ENCODE data around the gene VAC14.
"Not testable (repeated sequence)": the region's sequence is repeated elsewhere in the genome, so short reads cannot be mapped to it uniquely, and the experiment has no call there.

Gene VAC14

GRCh38 chr16:70800781-70801480 lies at the start of gene VAC14:
Gene VAC14, minus strand, starts transcription at chr16:70801158. Its CDS starts 258 bp downstream, at chr16:70800900.
- peak; percentile 83 for DNase-seq

- not testable (repeated sequence) for DNase-seq
Observed at GRCh38 chr16:70823498-70824118, 22.6 kb upstream of the VAC14 start.

GRCh38 chr16:70822734-70823133 lies 21.8 kb upstream of the VAC14 start:
- not testable (repeated sequence) for DNase-seq

- not testable (repeated sequence) for DNase-seq
Observed at GRCh38 chr16:70818088-70818487, 17.1 kb upstream of the VAC14 start.

GRCh38 chr16:70809392-70810060 lies 8.6 kb upstream of the VAC14 start:
- DNase-seq, result no peak

GRCh38 chr16:70808371-70808770 lies 7.4 kb upstream of the VAC14 start:
- DNase-seq, result no peak

- DNase-seq, result no peak
Observed at GRCh38 chr16:70805787-70806186, 4.8 kb upstream of the VAC14 start.

GRCh38 chr16:70805380-70805779 lies 4.4 kb upstream of the VAC14 start:
- no peak for DNase-seq

- no peak for DNase-seq
Observed at GRCh38 chr16:70804734-70805169, 3.8 kb upstream of the VAC14 start.

- no peak for DNase-seq
Observed at GRCh38 chr16:70804153-70804733, 3.3 kb upstream of the VAC14 start.

GRCh38 chr16:70803319-70803718 lies 2.4 kb upstream of the VAC14 start:
- no peak for DNase-seq

GRCh38 chr16:70801611-70802010 lies 653 bp upstream of the VAC14 start:
- DNase-seq, result no peak

- no peak for DNase-seq
Observed at GRCh38 chr16:70800311-70800710, 647 bp downstream of the VAC14 start.

- no peak for DNase-seq
Observed at GRCh38 chr16:70796301-70796700, 4.7 kb downstream of the VAC14 start.

GRCh38 chr16:70795296-70795912 lies 5.6 kb downstream of the VAC14 start:
- DNase-seq, result no peak

- no peak for DNase-seq
Observed at GRCh38 chr16:70793851-70794502, 7.0 kb downstream of the VAC14 start.

- no peak for DNase-seq
Observed at GRCh38 chr16:70790815-70791214, 10.1 kb downstream of the VAC14 start.

GRCh38 chr16:70789595-70790447 lies 11.1 kb downstream of the VAC14 start:
- DNase-seq, result no peak

GRCh38 chr16:70788668-70789594 lies 12.0 kb downstream of the VAC14 start:
- DNase-seq, result no peak

GRCh38 chr16:70786020-70786755 lies 14.8 kb downstream of the VAC14 start:
- DNase-seq, result no peak

All from NCI-H1105 treated with DMSO at 0.1 percent for 48 hours (cell line).